SK-N-SH (cell line): Measurements from ENCODE around the gene DSCAM. TPM values are rescaled to one million over a fixed set of nuclear protein-coding genes. Genes with fewer than 3 reads are reported as not detected.

Source experiments
- CHD2 ChIP-seq: fragments of 150-350 bp; IDR thresholded peaks from 2 replicates; pipeline ENCODE4 v1.6.1; 2018; ENCODE audit warnings: low read length; ENCODE audit not compliant: partially characterized antibody
- ELF1 ChIP-seq: IDR thresholded peaks from 2 replicates; pipeline ENCODE4 v1.4.0; 2012
- EP300 ChIP-seq, 2 experiments: IDR thresholded peaks; 2 replicates each; pipeline versions ENCODE4 v1.4.0 to v1.6.1; 2012; ENCODE audit warnings: borderline replicate concordance in 1 of 2, low read depth in 1 of 2, low read length in 1 of 2
- EZH2phosphoT487 ChIP-seq: fragments of 200-600 bp; sonication (generic); IDR thresholded peaks from 2 replicates; pipeline ENCODE4 v1.6.1; 2017; ENCODE audit warnings: low read depth, mixed run types, mild to moderate bottlenecking, antibody characterized with exemption, moderate library complexity, borderline replicate concordance
- FOSL2 ChIP-seq: IDR thresholded peaks from 2 replicates; pipeline ENCODE4 v1.4.0; 2012; ENCODE audit warnings: low read depth, mild to moderate bottlenecking, moderate library complexity, borderline replicate concordance
- GABPA ChIP-seq: IDR thresholded peaks from 2 replicates; pipeline ENCODE4 v1.4.0; 2012; ENCODE audit warnings: low read depth, mild to moderate bottlenecking
- GATA2 ChIP-seq: sonication (generic); formaldehyde crosslinking; IDR thresholded peaks from 2 replicates; pipeline ENCODE4 v1.5.0; 2020; ENCODE audit warnings: mild to moderate bottlenecking, missing genetic modification reagents
- MAX ChIP-seq: IDR thresholded peaks from 2 replicates; pipeline ENCODE4 v1.4.0; 2012; ENCODE audit warnings: low read depth
- MXI1 ChIP-seq: IDR thresholded peaks from 2 replicates; pipeline ENCODE4 v1.6.1; 2012; ENCODE audit warnings: mild to moderate bottlenecking, low read depth, low read length, improper control_type of control experiment
- NFIC ChIP-seq: IDR thresholded peaks from 2 replicates; pipeline ENCODE4 v1.4.0; 2012; ENCODE audit warnings: borderline replicate concordance
- POLR2AphosphoS5 ChIP-seq: IDR thresholded peaks from 2 replicates; pipeline ENCODE4 v1.6.1; 2012; ENCODE audit warnings: low read depth, low read length
- RCOR1 ChIP-seq: fragments of 150-350 bp; IDR thresholded peaks from 2 replicates; pipeline ENCODE4 v1.6.1; 2017; ENCODE audit warnings: antibody characterized with exemption, low read length
- REST ChIP-seq: IDR thresholded peaks from 2 replicates; pipeline ENCODE4 v1.6.1; 2012; ENCODE audit warnings: mild to moderate bottlenecking, low read depth, low read length, moderate library complexity
- RFX5 ChIP-seq: IDR thresholded peaks from 2 replicates; pipeline ENCODE4 v1.6.1; 2012; ENCODE audit warnings: mild to moderate bottlenecking, improper control_type of control experiment, low read length
- RXRA ChIP-seq: IDR thresholded peaks from 2 replicates; pipeline ENCODE4 v1.4.0; 2012; ENCODE audit warnings: low read depth, mild to moderate bottlenecking, borderline replicate concordance
- SMC3 ChIP-seq: IDR thresholded peaks from 2 replicates; pipeline ENCODE4 v1.6.1; 2012; ENCODE audit warnings: low read depth, low read length, improper control_type of control experiment
- TCF12 ChIP-seq: IDR thresholded peaks from 2 replicates; pipeline ENCODE4 v1.4.0; 2012
- USF1 ChIP-seq: IDR thresholded peaks from 2 replicates; pipeline ENCODE4 v1.4.0; 2012; ENCODE audit warnings: low read depth, borderline replicate concordance
- YY1 ChIP-seq: IDR thresholded peaks from 2 replicates; pipeline ENCODE4 v1.4.0; 2012; ENCODE audit warnings: low read depth, mild to moderate bottlenecking
- polyA plus RNA-seq, 3 experiments: library from polyadenylated mRNA; depleted of rRNA; stranded (reverse); fragments of >200 nt; gene quantifications; 2 replicates each; pipeline ENCODE4 v1.2.3, GENCODE V29; 2012

The DSCAM gene
- polyA plus RNA-seq, 1 of the 3 experiments (the other 2 are of a cell fraction) = not detected

DNA sequence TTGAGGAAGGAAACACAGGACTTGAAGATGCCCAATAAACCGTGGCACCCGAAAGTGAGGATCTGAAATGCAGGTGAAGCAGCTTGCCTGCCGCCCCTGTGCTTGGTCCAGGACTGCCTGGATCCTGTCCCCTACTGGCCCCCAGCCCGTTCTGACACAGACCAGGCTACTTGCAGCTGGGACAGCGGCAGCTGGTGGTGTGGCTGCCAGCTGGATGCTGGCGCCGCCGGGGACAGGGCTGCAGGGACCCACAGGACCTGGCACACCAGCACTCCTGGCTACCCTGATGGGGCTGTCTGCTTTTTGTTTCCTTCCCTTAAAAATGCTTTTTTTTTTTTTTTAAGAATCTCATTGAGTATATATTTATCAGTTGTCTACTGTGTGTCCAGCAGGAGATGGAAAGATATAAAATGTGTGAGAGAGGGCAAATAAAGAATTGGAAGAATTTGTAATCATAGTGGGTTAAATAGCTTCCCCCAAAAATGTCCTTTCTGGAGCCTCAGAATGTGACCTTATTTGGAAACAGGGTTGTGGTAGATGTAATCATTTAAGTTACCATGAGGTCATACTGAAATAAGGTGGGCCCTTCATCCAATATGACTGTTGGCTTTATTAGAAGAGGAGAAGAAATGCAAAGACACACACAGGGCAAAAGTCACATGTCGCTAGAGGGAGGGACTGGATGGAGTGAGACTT, 165.6 kb downstream of the DSCAM start (continued):
- no peak for TF ChIP-seq REST
- no peak for TF ChIP-seq POLR2AphosphoS5
- TF ChIP-seq SMC3 = no peak
- TF ChIP-seq USF1 = no peak
- no peak for TF ChIP-seq EZH2phosphoT487
- 0 out of 2 replicates have a peak, but pooled peaks have one; percentile 29 for TF ChIP-seq TCF12
- peak; percentile 68 for TF ChIP-seq RCOR1
- TF ChIP-seq NFIC = no peak
- TF ChIP-seq GATA2 = peak; percentile 83
- peak; percentile 42 for TF ChIP-seq CHD2
- no peak for TF ChIP-seq MAX
- TF ChIP-seq YY1 = no peak
- TF ChIP-seq RXRA = no peak
- TF ChIP-seq ELF1 = no peak
- TF ChIP-seq EP300 (IDR thresholded peaks at IDR 0.05; ENCODE audit: borderline replicate concordance in 1 of 2, low read depth in 1 of 2, low read length in 1 of 2) = peak in 1 of 2 experiments; percentile 94; a peak in 2 of 4 replicates
- TF ChIP-seq FOSL2 = no peak
- 0 out of 2 replicates have a peak, but pooled peaks have one; percentile 36 for TF ChIP-seq MXI1
- no peak for TF ChIP-seq RFX5
- TF ChIP-seq GABPA = no peak
